GM18505 (cell line): ENCODE measurements around the gene MARK3.
"Not testable (repeated sequence)": the region's sequence is repeated elsewhere in the genome, so short reads cannot be mapped to it uniquely, and the experiment has no call there.

Source experiments
- ATAC-seq: cut with Tn5 transposase; IDR thresholded peaks from one replicate; pipeline ENCODE4 v1.9.1; 2021; ENCODE audit not compliant: unreplicated experiment
- POLR2A ChIP-seq: IDR thresholded peaks from 4 replicates; pipeline ENCODE4 v1.6.1; 2011; ENCODE audit warnings: borderline replicate concordance; ENCODE audit not compliant: insufficient read depth, insufficient read length; ENCODE audit errors: extremely low read depth

MARK3 gene

DNA sequence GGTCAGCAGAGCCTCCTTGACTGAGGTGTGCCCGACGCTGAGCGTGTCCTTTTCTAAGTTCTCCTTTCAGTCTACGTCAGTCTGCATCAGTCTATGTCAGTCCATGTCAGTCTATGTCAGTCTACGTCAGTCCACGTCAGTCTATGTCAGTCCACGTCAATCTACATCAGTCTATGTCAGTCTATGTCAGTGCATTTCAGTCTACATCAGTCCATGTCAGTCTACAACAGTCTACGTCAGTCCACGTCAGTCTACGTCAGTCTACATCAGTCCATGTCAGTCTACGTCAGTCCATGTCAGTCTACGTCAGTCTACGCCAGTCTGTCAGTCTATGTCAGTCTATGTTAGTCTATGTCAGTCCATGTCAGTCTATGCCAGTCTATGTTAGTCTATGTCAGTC lies 35.2 kb upstream of the MARK3 start:
- TF ChIP-seq POLR2A, result no peak

DNA sequence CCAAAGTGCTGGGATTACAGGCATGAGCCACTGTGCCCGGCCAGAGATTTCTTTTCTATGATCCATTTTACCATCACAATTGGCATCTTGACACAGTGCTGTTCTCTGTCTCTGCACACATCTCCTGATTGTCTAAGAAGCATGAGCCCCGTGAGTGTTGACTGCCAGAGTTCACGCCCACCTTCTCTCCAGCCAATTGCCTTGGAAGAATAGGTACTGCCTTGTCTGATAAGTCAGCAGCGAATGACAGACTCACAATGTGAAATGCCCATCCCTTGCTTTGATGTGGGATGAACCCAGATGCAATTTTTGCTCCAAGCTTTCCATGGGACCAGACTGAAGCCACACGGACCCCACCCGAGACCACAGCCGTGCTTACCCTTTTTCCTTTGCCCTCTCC lies 31.9 kb upstream of the MARK3 start:
- no peak for ATAC-seq
- no peak for TF ChIP-seq POLR2A

More for the DNA sequence above, 35.2 kb upstream of the MARK3 start:
- no peak for ATAC-seq

DNA sequence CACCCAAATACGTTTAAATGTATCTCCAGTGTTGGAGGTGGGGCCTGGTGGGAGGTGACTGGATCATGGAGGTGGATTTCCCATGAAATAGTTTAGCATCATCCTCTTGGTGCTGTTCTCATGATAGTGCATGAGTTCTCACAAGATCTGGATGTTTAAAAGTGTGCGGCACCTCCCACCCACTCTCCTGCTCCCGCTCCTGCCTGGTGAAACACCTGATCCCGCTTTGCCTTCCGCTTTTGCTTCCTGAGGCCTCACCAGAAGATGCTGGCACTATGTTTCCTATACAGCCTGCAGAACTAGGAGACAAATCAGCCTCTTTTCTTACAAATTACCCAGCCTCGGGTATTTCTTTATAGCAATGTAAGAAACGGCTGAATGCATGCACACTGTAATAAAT lies 31.1 kb upstream of the MARK3 start:
- TF ChIP-seq POLR2A, result no peak
- ATAC-seq, result no peak

DNA sequence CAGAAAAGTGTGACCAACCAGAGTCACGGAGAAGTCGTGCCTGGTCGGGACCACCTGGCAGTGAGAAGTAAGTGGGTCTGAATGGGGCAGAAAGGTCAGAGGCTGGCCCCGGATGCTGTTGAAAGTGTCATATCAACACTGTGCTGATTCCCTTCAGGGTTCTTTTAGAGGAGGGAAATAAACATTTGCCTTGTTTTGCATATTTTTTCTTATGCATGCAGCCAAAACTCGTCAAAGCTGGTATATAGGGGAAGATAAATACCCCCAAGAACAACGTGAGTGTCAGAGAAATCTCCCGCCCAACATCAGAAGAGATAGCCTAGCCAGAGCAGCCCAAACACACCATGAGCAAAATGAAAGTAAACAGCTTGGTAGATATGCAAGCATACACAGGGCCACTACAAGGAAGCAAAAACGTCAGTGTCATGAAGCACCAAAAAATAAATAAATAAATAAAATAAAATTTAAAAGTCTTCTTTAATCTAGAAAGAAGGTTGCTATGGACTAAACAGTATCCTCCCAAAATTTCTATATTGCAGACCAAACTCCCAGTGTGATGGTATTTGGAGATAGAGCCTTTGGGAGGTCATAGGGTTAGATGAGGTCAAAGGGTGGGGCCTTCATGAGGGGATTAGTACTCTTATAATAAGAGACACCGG lies 29.1 kb upstream of the MARK3 start:
- no peak for ATAC-seq
- TF ChIP-seq POLR2A, result no peak

DNA sequence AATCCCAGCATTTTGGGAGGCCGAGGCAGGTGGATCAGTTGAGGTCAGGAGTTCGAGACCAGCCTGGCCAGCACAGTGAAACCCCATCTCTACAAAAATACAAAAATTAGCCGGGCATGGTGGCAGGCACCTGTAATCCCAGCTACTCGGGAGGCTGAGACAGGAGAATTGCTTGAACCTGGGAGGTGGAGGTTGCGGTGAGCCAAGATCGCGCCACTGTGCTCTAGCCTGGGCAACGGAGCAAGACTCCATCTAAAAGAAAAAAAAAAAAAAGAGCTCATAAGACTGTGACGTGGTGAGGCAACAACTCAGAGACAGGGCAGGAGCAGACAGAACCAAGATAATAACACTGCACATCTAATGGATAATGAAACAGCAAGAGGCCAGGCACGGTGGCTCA lies 27.7 kb upstream of the MARK3 start:
- not testable (repeated sequence) for ATAC-seq

DNA sequence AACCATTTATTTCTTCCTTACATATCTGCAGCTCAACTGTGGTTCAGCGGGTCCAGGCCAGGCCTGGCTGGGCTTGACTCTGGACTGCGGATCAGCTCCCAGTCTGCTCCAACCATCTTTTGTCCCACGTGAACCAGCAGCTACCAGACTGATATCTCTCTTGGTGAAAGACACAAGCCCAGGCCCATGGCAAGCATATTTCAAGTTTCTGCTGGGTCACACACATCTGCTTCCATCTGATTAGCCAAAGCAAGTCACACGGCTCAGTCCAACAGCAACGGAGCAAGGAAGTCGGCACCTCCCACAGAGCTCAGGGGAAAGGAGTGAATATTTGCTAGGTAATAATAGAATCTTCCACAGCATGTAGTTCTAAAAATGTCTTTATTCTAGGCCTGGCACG lies 24.7 kb upstream of the MARK3 start:
- no peak for ATAC-seq

DNA sequence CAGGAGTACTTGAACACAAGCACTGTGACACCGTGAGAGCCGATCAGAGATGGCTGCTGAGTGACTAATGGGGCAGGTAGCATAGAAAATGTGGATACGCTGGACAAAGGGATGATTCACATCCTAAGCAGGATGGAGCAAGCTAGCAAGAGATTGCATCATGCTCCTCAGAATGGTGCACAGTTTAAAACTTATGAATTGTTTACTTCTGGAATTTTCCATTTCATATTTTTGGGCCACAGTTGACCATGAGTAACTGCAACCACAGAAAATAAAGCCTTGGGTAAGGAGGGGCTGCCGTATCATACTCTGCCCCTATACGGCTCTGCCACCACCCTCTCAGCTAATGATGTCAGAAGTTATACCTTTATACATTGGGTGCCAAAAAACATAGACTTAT lies 23.3 kb upstream of the MARK3 start:
- ATAC-seq, result no peak
- no peak for TF ChIP-seq POLR2A

More for the DNA sequence above, 24.7 kb upstream of the MARK3 start:
- no peak for TF ChIP-seq POLR2A

DNA sequence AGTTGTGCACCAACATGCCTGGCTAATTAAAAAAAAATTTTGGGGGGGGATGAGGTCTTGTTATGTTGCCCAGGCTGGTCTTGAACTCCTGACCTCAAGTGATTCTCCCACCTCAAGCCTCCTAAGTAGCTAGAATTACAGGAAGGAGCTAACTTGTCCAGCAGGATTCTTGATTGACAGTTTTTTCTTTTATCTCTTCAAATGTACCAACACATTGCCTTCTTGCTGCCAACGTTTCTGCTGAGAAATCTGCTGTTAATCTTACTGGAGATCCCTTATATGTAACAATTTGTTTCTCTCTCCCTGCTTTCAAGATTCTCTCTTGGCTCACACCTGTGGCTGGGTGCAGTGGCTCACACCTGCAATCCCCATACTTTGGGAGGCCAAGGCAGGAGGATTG lies 22.4 kb upstream of the MARK3 start:
- no peak for ATAC-seq
- TF ChIP-seq POLR2A, result no peak

DNA sequence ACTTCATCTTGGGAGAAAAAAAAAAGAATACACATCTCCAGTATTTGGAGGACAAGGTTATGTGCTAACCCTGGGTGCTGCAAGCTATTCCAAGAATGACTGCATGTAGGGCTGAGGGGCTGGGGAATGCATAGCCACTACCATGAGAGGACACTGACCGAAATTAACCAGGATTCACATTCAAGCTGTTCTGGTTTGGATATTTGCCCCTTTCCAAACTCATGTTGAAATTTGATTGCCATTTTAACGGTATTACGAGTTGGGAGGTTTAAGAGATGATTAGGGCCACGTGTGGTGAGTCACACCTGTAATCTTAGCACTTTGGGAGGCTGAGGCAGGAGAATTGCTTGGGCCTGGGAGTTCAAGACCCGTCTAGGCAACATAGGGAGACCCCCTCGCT lies 18.5 kb upstream of the MARK3 start:
- TF ChIP-seq POLR2A, result no peak

DNA sequence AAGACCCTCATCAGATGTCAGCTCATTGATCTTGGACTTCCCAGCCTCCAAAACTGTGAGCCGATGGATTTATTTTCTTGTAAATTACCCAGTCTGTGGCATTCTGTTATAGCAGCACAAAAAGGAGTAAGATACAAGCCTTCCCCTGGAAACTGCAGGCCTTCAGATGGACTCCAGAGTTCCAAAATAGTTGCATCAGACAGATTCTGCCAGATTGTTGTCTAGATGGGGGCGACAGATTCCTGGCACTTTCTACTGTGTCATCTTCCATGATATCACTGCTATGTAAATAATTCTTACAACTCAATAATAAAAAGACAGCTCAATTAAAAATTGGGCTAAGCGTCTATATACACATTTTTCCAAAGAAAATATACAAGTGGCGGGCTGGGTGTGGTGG lies 17.2 kb upstream of the MARK3 start:
- no peak for TF ChIP-seq POLR2A
- ATAC-seq, result no peak

More for the DNA sequence above, 18.5 kb upstream of the MARK3 start:
- no peak for ATAC-seq

DNA sequence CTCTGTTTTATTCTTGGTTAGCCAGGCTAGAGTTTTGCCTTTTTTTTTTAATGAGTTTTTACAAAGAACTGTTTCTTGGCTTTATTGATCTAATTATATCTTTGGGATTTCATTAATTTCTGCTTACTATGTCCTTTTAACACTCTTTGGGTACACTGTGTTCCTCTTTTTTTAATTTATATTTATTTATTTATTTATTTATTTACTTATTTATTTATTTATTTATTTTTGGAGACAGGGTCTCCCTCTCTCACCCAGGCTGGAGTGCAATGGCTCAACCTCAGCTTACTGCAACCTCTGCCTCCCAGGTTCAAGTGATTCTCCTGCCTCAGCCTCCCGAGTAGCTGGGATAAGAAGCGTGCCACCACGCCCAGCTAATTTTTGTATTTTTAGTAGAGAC lies 15.1 kb upstream of the MARK3 start:
- no peak for ATAC-seq
- TF ChIP-seq POLR2A, result no peak

DNA sequence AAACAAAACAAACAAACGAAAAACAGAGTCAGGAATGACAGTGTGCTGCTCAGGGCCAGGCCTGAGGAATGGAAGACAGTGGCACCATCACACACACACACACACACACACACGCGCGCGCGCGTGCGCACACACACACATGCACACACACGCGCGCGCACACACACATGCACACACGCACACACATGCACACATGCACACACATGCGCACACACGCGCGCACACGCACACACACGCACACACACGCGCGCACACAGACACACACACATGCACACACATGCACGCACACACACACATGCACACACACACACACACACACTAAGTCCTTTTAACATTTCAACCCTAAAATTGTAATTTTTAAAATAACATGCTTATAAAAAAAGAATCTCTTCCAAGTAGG lies 13.2 kb upstream of the MARK3 start:
- no peak for TF ChIP-seq POLR2A
- ATAC-seq, result no peak

DNA sequence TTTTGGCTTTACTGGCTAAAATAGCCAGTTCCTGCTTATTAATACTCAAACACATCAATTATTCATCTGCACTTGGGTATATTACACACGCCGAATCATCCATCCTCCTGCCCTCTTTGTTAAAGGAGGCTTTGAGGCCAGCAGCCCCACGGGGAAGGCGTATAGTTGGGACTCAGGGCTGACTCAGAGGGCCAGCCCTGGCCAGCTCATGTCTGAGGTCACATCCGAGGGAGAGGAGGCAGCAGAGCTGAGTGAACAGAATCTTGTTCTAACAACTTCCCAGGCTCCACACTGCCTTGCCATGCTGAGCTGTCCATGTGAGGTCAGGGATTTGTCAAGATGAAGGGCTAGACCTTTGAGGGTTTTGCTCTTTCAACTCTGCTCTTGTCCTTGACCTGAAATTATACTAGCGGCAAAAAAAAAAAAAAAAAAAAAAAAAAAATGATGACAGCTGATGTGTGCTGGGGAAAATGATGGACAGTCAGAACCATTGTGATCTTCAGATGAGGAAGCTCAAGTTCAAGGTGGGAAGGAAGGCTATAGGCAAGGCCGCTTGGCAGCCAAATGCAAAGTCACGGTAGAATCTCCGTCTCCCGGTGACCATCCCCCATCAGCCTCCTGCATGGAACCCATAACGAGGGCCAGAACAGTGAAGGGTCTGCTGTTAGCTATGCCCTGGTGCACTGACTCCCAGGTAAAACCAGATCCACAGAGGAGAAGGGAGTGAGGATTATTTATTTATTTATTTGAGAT lies 12.5 kb upstream of the MARK3 start:
- TF ChIP-seq POLR2A, result no peak
- ATAC-seq, result no peak

DNA sequence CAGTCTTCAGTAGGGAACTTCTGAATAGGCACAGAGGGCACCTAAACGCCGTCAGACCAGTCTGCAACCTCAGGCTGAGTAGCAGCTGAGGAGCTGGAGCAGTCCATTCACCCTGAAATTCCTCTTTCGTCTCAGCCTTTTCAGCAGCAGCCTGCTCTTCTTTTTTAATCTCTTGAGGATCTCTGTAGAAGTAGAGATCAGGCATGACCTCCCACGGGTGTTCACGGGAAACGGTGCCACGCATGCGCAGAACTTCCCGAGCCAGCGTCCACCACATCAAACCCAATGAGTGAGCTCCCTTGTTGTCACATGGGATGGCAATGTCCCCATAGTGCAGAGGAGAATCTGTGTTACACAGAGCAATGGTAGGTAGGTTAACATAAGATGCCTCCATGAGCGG lies 11.1 kb upstream of the MARK3 start:
- no peak for ATAC-seq
- no peak for TF ChIP-seq POLR2A
